A549 (cell line): Measurements from ENCODE around the gene FBN2.

Experiments used
- ATOH8 ChIP-seq: fragments of 250-450 bp; sonication (Bioruptor Pico); IDR thresholded peaks from 2 replicates; pipeline ENCODE4 v1.5.0; 2020; ENCODE audit warnings: low read depth, mild to moderate bottlenecking, moderate library complexity
- BHLHE40 ChIP-seq: IDR thresholded peaks from 2 replicates; pipeline ENCODE4 v1.6.1; 2012; ENCODE audit warnings: low read depth, low read length, inconsistent platforms
- CBX8 ChIP-seq: fragments of 200-600 bp; sonication (generic); IDR thresholded peaks from 2 replicates; pipeline ENCODE4 v1.6.1; 2016
- CHD2 ChIP-seq: fragments of 150-350 bp; IDR thresholded peaks from 2 replicates; pipeline ENCODE4 v1.6.1; 2014; ENCODE audit warnings: low read length; ENCODE audit not compliant: partially characterized antibody
- CTCF ChIP-seq: fragments of >200 bp; sonication (Bioruptor Twin); formaldehyde crosslinking; IDR thresholded peaks from 3 replicates; pipeline ENCODE4 v1.5.1; 2016
- ESRRA ChIP-seq: fragments of 150-350 bp; IDR thresholded peaks from 2 replicates; pipeline ENCODE4 v1.6.1; 2014; ENCODE audit warnings: mild to moderate bottlenecking, low read length, borderline replicate concordance
- JUN ChIP-seq, 2 experiments: fragments of >200 bp; sonication (Bioruptor Twin); formaldehyde crosslinking; IDR thresholded peaks; 2 replicates in 1 of 2; 3 replicates in 1 of 2; pipeline ENCODE4 v1.6.1; 2016 to 2017
- MAX ChIP-seq: IDR thresholded peaks from 2 replicates; pipeline ENCODE4 v1.6.1; 2012
- POLR2A ChIP-seq: IDR thresholded peaks from 2 replicates; pipeline ENCODE4 v1.6.1; 2012; ENCODE audit warnings: mild to moderate bottlenecking, low read length
- RARB ChIP-seq: fragments of 250-450 bp; sonication (Bioruptor Pico); IDR thresholded peaks from 2 replicates; pipeline ENCODE4 v1.8.0; 2021; ENCODE audit warnings: mild to moderate bottlenecking, moderate library complexity
- RCOR1 ChIP-seq: fragments of 150-350 bp; IDR thresholded peaks from 2 replicates; pipeline ENCODE4 v1.6.1; 2014; ENCODE audit warnings: antibody characterized with exemption, low read length, low read depth
- SMC3 ChIP-seq: fragments of >200 bp; sonication (Bioruptor Twin); formaldehyde crosslinking; IDR thresholded peaks from 3 replicates; pipeline ENCODE4 v1.6.1; 2018; ENCODE audit warnings: inconsistent platforms
- ZC3H11A ChIP-seq: fragments of 450-650 bp; IDR thresholded peaks from 2 replicates; pipeline ENCODE4 v1.6.1; 2014; ENCODE audit warnings: antibody characterized with exemption, mild to moderate bottlenecking

GRCh38 chr5:128318691-128319090 lies 219.4 kb downstream of the FBN2 start:
- no peak for TF ChIP-seq CTCF
- TF ChIP-seq MAX = no peak
- TF ChIP-seq ESRRA = no peak
- TF ChIP-seq JUN (IDR thresholded peaks at IDR 0.05) = no peak
- TF ChIP-seq POLR2A = no peak
- TF ChIP-seq CHD2 = no peak
- no peak for TF ChIP-seq RCOR1
- no peak for TF ChIP-seq RARB (CRISPR knock-in tag)
- no peak for TF ChIP-seq CBX8
- no peak for TF ChIP-seq ZC3H11A
- TF ChIP-seq ATOH8 (CRISPR knock-in tag) = no peak
- no peak for TF ChIP-seq BHLHE40
- no peak for TF ChIP-seq SMC3
